Stimulated activated CD4-positive, alpha-beta T cell treated with anti-CD3 and anti-CD28 coated beads, Interleukin-2, amount 100 ng/mL, for 4 hours (primary cell): ENCODE results near the gene PRKAR2B.

Experiments used
- DNase-seq: peaks from one replicate; pipeline ENCODE4 v3.0.0-alpha.2; 2020; ENCODE audit warnings: low read depth

PRKAR2B gene

DNA sequence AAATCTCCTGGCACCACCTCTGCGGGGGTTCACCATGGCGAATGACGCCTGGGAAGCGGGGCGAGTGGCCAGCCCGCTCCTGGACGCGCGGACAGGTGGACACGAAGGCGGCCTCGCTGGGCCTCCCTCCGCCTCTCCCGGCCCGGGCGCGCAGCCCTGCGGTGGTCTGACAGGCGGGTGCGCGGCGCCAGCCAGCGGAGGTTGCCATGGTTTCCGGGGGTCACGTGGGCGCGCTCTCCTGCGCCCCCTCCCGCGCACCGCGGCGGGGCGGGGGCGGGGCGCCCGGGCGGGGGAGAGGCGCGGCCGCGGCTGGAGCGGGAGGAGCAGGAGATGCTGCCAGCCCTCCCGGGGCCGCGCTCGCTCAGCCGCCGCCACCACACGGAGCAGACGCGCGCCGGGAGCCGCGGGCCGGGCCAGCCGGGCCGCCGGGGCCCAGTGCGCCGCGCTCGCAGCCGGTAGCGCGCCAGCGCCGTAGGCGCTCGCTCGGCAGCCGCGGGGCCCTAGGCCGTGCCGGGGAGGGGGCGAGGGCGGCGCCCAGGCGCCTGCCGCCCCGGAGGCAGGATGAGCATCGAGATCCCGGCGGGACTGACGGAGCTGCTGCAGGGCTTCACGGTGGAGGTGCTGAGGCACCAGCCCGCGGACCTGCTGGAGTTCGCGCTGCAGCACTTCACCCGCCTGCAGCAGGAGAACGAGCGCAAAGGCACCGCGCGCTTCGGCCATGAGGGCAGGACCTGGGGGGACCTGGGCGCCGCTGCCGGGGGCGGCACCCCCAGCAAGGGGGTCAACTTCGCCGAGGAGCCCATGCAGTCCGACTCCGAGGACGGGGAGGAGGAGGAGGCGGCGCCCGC lies at the start of gene PRKAR2B:
Gene PRKAR2B, plus strand, starts transcription at position 359 of the 848 bp plus-strand sequence. Its CDS starts 203 bp downstream, at position 562.
- DNase-seq, result peak; percentile 65

DNA sequence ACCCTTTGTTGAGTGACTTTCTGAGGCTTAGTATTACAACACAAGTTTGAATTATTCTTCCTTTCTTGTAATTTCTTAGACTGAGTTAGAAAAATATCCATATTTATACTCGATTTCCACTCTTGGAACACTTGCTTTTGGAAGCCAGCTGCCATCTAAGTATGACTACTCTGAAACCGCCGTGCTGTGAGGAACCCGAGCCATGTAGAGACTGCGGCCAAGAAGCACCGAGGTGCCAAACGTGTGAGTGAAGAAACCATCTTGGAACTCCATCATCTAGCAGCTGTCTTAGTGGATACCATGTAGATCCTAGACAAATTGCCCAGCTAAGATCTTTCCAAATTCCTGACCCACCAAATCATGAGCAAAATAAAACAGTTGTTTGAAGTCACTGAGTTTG lies 49.7 kb upstream of the PRKAR2B start:
- DNase-seq, result no peak

DNA sequence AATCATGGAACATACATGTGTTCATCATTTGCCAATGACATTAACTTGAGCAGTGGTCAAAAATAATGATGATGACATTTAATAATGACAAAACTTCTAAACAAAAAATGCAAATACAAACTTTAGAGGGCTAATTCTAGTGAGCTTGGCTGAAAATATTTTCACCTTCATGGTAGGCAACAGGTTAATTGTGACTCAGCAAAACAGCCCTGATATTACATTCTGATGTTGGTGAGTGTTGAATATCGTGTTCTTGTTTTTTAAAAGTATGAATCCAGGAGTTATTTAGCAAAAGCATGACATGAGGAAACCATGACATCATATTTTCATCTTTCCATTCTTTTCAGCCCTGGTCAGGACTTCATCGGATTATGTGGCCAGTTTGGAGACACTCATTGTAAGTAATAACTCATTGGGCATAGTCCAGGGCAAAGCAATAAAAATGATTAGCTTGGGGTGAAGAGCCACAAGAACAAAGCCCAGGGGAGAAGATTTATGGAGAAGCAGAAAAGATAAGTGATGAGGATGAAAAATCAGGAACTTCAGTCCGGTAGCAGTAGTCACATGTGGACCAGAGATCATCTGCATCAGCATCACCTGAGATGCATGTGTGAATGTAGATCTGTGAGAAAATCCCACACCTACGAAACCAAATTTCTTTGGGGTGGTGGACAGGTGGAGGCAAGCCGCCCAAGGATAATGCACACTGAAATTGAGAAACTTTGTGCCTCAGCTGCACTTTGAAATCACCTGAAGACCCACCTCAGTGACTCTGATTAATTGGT lies 46.8 kb upstream of the PRKAR2B start:
- DNase-seq, result no peak

DNA sequence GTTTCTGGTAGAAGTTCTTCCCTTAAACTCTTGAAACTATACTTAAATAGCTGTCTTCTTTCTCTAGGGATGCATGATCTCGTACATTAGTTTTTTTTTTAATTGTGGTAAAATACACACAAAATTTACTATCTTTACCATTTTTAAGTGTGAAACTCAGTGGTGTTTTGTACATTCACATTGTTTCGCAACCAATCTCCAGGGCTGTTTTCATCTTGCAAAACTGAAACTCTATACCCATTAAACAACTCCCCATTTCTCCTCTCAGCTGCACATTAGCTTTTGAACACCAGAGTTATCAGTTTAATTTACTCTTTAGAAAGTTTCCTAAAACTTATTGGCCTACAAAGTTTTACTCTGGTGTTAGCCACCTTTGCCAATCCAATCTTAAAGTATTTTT lies 45.5 kb upstream of the PRKAR2B start:
- DNase-seq, result no peak

DNA sequence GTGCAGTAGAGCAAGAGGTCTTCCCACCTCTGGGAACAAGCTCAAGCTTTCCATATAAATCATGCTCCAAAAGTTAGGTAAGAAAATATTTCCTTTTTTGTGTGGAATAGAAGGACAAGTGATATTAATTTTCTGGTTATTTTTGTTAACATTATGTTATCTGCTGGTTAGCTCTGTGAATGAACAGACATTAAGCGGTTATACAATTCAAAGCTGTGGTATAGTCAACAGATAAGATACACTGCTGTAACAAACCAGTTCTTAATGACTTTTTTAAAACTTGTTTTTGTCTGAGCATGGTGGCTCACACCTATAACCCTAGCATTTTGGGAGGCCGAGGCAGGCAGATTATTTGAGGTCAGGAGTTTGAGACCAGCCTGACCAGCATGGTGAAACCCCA lies 43.0 kb upstream of the PRKAR2B start:
- DNase-seq, result no peak

DNA sequence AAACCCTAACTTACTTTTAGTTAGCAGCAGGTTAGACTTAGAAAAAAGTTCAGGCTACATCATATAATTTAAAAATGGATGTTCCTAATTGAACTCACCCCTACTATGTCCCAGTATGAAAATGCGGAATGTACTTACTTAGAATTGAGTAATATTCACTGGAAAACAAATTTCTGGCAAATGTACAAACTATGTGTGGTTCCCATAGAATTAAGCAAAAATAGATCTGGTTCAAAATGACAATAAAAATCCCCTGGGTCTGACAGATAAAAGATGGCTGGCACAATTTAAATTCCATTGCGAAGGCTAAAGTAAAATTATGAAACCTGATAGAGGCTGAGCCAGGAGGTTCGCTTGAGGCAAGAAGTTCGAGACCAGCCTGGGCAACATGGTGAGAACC lies 42.4 kb upstream of the PRKAR2B start:
- no peak for DNase-seq

DNA sequence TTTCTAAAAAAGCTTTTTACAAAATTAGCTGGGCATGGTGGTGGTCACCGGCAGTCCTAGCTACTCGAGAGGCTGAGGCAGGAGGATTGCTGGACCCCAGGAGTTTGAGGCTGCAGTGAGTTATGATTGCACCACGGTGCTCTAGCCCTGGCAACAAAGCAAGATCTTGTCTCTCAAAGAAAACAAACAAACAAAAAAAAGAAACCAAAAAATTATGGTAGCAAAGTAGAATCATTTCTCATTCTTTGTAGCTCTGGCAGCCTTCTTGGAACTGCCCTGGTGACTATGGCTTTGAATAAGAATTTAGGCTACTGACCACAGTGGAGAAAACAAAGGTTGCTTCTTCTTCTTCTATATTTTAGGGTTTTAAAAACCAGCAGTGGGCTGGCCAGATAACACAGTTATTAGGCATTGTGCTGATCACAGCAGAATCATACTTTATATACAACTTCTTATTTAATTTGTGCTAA lies 41.9 kb upstream of the PRKAR2B start:
- no peak for DNase-seq

DNA sequence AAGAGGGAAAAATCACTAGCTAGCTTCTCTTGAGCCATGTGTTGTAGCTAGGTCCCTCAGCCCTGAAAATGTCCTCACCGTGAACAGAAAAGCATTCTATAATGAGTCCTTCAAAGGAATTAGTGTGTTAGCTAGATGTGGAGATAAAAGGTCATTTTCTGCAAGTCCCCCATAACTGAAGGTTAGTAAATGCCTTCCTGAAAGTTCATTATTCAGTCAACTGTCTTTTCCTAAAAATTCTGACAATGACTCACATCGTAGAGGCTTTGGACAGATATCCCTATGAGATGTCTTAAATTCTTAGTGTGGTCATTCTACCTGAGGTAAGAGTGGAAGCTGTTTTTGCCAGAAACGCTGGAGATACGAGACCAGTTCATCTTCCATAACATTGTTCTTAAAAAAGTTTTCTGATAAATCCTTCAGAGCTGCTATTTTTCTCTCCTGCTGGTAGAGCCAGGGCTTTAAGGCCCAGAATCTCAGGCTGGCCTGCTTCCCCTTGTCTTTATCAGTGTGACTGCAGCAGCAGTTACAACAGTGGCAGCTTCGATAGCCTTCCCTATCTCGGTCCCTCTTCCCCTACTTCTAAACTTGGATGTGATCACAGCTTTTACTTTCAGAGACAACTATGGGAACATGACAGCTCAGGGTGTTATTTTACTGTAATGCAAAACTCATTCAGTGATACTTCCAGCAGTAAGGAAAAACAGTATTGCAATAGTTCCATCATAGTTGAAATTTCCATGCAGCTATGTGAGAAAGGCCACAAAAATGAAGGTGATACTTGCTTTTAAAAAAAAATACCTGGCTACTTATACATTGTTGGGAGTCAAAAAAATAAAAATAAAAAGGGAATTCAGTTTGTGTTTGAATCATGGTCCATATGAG lies 37.3 kb upstream of the PRKAR2B start:
- no peak for DNase-seq

DNA sequence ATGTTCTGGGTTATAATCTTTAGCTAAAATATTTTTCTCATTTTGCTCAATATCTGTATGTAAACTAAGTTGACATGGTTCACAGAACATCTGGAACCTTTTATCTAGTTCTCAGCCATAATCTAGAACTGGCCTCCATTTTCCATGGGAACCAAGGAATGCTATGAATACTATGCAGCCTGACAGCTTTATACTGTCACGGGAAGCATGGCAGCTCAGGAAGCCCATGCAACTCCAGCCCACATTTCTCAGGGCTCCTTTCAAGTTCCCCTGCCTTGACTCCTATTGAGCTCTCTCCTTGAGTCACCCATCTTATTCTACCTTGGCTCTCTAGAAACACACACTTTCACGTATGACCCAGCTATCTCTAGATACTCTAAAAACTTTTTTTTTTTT lies 36.6 kb upstream of the PRKAR2B start:
- no peak for DNase-seq

DNA sequence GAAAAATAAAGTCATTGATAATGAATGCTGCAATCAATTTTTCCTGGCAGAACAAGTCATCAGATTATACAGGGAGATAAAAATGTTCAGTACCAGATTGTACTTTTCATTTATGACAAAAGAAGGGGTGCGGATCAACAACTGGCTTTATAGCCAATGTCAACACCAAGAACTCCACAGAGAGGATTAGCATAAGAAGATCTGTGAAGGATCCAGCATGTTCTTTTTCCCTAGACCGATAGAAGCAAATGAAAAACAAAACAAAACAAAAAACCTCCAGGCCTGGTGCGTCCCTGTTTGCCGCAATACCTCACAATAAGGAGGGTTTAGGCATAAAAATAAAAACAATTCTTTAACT lies 34.7 kb upstream of the PRKAR2B start:
- no peak for DNase-seq

DNA sequence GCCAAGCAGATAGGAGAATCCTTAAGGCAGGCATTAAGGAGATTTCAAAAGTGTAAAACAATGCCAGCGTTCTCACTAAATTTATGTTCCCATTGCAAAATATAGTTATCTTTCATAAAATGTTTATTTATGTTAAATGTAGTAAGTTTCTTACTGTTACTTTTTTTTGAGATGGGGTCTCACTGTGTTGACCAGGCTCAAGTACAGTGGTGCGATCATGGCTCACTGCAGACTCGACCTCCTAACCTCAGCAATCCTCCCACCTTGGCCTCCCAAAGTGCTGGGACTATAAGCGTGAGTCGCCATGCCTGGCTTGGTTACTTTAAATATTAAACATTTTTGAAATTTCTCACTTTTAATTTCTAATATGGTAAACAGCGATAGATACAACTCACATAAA lies 31.8 kb upstream of the PRKAR2B start:
- no peak for DNase-seq

DNA sequence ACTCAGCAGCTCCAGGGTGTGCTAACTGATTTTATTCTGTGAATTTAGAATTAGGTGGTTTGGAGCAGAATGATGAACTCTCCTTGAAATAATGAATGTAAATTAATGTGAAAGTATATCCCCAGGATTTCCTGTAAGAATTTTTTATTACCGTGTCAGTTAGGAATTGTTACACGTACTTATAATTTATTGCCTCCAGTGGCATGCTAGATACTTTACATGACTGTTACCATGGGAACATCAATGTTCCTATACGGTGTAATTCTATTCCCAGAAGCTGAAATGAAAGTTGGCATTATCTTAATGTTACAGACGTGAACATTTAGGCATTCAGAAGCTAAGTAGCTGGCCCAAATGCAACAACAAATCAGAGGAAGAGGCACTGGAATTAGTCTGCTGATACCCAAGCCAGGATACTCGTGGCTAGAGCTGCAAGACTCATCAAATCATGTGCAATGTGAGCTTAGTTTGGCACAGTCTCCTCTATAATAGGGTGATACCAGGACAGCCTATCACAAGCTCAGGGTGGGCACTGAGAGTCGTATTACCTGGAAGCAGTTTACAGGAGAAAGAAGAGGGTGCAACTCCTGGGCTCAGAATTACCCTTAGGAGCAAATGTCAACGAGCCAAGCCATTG lies 30.0 kb upstream of the PRKAR2B start:
- no peak for DNase-seq

DNA sequence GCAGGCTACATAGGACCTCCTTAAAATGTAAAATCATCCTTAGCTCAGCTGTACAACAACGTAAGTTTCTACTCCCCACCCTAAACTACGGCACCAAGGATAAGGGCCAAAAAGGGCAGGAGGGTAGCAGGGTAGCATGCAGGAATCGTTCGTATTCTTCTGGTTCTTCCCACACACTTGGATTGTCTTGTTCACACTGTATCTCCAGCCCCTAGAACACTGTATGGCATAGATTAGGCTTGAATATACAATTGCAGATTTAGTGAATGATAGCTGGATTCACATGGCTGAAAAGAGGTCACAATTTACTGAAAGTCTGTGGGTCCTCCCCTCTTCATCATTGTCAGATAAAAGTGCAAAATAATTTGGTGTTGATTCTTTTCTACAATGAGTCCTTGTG lies 28.2 kb upstream of the PRKAR2B start:
- no peak for DNase-seq

DNA sequence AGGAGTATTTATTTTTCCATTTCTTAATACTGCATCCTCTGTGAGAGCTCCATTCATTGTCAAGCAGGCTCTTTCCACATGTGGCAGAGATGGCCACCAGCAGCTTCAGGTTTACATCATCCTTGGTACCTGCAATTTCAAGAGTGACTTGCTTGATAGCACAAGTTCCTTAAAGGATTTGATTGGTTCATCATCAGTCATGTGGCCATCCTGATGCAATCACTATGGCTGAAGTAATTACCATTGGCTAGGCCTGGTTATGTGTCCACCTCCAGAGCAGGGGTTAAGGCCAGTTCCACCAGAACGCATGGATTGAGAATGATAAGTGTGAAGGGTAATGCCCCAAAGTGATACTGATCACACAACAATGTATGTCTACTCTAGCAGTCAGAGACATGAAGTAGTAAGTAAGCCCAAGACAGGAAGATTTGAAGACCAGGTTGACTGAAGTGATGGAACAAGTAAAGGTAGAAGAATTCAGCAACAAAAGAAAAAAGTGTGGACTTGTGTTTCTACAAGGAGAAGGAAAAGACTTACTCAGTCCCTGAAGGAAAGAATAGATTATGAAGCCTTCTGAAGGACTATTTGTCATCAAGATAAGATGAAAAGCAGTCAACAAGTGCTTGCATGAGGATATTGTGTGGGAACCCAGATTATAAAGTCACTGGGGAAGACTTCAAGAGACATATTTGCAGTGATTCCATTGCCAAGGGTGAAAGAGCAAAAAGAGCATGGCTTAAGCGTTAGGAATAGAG lies 26.4 kb upstream of the PRKAR2B start:
- DNase-seq, result no peak

DNA sequence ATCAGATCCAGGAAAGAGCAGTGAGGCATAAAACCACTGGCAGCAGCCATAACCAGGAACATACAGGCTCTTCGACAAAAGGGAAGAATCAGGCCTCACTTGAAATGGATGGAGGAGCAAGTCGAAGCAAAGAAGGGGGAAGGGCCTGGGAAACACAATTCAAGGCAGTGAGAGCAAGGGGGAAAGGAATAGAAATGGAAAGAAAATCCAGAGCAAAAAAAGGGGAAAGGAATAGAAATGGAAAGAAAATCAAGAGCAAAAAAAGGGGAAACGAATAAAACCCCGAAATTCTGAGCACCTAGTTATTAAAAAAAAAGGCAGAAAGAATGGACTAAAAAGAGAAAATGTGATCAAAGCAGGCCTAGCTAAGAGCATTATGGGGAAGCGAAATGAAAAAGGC lies 24.1 kb upstream of the PRKAR2B start:
- DNase-seq, result no peak

DNA sequence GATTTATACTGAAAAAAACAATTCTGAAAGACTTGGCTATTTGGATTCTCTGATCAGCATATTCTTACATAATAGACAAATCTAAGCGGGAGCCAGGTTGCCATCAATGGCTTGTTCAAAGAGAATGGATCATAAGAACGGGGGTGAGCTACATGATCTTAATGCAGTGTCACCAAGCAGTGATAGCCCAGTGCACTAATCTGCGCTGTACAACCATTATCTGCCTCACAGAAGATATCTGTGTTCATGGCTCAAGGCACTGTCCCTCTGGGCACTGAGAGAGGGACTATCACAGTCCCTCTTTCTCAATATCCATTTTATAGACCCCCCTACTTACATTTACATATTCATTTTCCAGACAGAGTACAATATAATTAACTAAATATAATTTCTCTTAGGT lies 22.9 kb upstream of the PRKAR2B start:
- DNase-seq, result no peak

DNA sequence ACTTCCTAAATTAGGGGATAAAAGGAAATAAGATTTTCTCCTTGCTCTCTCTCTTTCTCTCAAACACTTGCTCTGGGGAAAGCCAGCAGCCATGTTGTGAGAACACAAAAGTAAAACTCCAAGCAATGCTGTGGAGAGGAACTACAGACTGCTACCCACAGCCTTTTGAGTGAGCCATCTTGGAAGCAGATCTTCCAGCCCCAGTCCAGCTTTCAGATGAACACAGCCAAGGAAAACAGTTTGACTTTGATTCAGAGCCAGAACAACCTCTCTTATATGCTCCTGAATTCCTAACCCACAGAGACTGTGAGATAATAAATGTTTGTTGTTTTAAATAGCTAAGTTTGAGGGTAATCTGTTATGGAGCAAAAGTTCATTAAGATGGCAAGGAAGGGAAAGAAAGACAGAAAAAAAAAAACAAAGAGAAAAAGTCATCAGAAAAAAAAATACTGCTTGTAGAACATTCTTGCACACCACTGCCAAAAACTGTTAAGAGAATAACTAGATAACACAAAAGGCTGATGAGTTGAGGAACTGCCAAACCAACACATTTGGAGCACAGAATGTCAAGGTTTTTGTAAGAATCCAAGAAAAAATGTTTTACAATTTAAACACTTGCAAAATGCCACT lies 20.9 kb upstream of the PRKAR2B start:
- no peak for DNase-seq

DNA sequence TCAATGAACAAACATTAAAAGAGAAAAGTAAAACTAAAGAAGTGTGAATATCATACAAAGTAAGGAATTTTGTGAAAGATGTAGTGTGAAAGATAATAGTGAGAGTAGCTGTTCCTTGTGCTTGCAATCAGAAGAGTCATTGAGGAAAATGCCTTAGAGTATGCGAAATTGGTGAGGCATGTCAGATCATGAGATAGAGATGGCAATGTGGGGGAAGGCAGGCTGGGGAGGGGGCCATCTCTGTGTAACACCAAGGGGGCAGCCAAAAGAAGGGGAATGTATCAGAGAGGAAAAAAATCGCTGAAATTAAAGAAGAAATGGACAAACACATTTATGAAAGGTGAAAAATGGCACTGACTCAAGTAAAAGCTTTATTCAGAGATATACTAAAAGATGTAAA lies 19.6 kb upstream of the PRKAR2B start:
- no peak for DNase-seq

DNA sequence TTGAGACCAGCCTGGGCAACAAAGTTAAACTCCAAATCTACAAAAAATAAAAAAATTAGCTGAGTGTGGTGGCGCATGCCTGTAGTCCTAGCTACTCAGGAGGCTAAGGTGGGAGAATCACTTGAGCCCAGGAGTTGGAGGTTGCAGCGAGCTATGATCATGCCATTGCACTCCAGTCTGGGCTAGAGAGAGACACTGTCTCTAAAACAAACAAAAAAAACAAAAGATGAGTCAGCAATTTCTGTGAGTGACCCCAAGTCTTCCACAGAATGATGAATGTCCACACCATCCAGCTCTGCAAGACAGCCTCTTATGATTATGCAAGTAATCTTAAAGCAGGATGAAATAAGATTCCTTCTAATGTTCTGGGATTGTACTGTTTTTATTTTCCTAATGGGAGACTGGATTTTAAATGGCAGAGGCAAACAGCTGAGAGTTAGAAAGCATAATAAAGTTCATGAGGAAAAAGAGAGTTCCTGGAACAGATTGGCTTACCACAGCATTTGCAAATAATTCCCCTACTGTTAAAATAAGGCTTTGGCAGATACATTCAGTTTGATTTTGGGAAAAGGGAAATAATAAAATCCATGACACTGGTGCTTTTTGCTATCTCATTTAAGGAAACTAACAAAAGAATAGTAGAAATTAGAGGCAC lies 18.9 kb upstream of the PRKAR2B start:
- DNase-seq, result no peak

DNA sequence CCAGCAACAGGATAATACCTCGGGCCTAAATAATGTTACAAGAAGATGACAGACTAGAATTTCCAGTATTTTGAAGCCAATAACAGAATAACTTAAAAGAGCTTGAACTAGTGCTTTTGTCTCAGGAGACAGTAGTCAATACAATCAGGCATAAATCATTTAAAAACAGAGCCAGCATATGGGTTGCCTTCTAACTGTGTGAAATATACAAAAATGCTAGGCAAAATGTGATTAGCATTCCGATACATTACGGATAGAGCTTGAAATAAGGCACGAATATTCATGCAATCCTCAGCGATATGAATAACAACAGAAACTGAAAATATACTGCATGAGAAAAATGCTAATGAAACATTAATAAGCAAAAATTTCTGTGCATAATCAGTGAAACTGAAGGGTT lies 18.3 kb upstream of the PRKAR2B start:
- no peak for DNase-seq
